Loucy (cell line): Measurements from ENCODE around the gene CYTH4.

Experiments
- EZH2phosphoT487 ChIP-seq: fragments of 200-600 bp; IDR thresholded peaks from 2 replicates; pipeline ENCODE4 v1.6.1; 2018; ENCODE audit warnings: antibody characterized with exemption, mild to moderate bottlenecking, moderate library complexity, borderline replicate concordance
- TF ChIP-seq, protein P1 (sequence below): fragments of 200-600 bp; sonication (generic); conservative IDR thresholded peaks from 2 replicates; pipeline ENCODE4 v1.5.1; 2014; ENCODE audit warnings: mild to moderate bottlenecking, antibody characterized with exemption, low read length

DNA sequence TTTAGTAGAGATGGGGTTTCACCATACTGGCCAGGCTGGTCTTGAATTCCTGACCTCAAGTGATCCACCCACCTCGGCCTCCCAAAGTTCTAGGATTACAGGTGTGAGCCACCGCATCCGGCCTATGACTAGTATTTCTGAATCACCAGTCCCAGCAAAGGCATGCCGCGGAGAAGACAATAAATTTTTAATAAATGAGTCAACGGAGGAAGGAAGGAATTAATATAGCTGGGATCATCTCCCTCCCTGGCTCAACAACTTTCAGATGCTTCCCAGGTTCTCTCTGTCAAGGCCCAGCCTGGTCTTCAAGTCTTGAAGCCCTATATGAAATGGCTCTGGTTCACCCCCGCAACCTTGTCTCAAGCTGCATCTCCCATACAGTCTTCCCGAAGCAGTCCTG, 45.7 kb downstream of the CYTH4 start:
- TF ChIP-seq, protein P1, sequence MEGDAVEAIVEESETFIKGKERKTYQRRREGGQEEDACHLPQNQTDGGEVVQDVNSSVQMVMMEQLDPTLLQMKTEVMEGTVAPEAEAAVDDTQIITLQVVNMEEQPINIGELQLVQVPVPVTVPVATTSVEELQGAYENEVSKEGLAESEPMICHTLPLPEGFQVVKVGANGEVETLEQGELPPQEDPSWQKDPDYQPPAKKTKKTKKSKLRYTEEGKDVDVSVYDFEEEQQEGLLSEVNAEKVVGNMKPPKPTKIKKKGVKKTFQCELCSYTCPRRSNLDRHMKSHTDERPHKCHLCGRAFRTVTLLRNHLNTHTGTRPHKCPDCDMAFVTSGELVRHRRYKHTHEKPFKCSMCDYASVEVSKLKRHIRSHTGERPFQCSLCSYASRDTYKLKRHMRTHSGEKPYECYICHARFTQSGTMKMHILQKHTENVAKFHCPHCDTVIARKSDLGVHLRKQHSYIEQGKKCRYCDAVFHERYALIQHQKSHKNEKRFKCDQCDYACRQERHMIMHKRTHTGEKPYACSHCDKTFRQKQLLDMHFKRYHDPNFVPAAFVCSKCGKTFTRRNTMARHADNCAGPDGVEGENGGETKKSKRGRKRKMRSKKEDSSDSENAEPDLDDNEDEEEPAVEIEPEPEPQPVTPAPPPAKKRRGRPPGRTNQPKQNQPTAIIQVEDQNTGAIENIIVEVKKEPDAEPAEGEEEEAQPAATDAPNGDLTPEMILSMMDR = no peak
- no peak for TF ChIP-seq EZH2phosphoT487
